Stimulated activated CD8-positive, alpha-beta memory T cell treated with anti-CD3 and anti-CD28 coated beads, Interleukin-15, amount 100 ng/mL, for 48 hours (primary cell): Measurements from ENCODE around the gene OR9K2.
"Not testable (repeated sequence)": the region's sequence is repeated elsewhere in the genome, so short reads cannot be mapped to it uniquely, and the experiment has no call there.

Experiments used
- DNase-seq, 2 donors: peaks; one replicate each; pipeline ENCODE4 v3.0.0-alpha.2; 2020; ENCODE audit warnings: low read depth in 2 of 2

Gene OR9K2, protein sequence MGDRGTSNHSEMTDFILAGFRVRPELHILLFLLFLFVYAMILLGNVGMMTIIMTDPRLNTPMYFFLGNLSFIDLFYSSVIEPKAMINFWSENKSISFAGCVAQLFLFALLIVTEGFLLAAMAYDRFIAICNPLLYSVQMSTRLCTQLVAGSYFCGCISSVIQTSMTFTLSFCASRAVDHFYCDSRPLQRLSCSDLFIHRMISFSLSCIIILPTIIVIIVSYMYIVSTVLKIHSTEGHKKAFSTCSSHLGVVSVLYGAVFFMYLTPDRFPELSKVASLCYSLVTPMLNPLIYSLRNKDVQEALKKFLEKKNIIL

DNA sequence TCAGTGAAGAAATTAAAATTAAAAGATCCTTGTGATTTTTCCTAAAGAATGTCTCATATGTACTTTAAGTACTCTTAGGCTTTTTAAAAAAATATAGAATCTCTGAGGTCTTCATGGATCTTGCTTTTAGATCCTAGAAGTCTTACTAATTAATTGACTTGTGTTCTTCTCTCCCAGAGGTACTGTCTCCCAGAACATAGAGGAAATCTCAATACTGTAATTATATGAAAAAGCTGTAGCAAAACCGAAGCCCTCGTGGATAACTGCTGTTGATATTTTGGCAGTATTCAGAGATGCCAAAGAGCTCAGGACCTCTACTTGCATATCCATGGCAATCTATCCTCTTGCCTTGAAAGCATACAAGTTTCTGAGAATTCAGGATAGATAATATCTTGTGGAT is at the start of gene OR9K2:
Gene OR9K2, plus strand, starts transcription at position 301 of the 400 bp plus-strand sequence. CDS start 3,429 bp downstream, outside the sequence.
- no peak for DNase-seq

DNA sequence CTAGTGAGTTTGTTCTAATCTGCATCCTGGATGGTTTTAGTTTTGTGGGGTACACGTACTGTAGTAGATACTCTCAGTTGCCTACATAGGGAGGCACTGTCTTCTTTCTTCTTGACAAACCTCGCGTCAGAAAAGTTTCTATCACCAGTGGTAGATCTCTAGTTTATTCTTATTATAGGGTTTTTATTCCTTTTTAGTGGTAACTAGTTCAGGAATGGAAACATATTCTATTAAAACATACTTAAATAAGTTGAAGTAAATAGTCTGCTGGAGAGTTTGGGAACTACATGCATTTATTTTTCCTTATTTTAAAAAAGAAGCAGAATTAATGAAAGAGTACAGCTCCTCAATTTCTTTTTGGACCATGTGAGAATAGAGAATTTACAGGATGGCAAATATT is 33.6 kb upstream of the OR9K2 start:
- no peak for DNase-seq

DNA sequence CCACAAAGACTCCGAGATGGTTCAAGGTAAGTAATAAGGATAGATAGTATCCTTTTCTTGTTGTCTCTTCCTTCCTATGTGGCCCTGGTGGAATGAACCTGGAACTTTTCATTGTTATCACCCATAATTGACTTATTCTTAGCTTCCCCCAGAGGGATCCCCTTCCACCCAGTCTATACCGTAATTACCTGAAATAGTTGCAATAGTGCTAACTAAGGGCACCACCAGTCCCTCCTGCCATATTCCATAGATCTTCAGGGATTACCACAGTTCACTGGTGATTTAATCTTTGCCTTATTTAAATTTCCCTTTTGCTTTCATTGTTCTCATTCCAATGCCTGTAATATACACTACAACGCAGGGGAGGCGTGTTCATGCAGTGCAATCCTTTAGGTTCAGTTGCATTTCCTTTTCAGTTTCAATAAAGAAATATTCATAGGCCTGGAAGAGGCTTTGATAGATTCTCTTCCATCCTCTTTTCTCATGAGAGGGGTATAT is 13.8 kb upstream of the OR9K2 start:
- no peak for DNase-seq

DNA sequence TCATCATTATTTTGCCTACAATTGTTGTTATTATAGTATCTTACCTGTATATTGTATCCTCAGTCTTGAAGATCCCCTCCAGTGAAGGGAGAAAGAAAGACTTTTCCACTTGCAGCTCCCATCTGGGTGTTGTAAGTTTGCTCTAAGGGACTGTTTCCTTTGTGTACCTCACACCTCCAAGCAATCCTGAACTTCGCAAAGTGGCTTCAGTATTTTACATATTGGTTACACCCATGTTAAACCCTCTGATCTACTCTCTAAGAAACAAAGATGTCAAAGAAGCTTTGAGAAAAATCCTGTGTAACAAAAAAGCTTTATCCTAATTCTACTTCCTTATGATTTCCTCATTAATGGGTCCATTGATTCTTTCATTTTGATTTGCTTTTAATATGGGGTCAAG is 10.1 kb upstream of the OR9K2 start:
- DNase-seq: no peak

DNA sequence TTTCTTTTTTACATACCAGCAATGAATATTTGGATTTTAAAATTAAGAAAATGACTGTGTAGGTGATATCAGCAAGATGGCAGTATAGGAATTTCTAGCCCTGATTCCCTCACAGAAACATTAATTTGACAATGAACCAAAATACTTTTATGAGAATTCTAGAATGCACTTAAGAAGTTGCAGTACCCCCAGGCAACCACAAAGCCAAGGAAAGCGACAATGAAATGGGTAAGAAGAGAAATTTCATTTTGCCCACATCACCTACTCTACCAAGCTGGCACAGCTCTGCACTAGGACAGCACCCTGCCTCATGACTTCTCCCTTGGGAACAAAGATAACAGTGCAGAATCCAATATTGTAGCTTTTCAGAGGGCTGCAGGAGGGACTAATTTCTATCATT is 6.6 kb downstream of the OR9K2 start:
- no peak for DNase-seq

DNA sequence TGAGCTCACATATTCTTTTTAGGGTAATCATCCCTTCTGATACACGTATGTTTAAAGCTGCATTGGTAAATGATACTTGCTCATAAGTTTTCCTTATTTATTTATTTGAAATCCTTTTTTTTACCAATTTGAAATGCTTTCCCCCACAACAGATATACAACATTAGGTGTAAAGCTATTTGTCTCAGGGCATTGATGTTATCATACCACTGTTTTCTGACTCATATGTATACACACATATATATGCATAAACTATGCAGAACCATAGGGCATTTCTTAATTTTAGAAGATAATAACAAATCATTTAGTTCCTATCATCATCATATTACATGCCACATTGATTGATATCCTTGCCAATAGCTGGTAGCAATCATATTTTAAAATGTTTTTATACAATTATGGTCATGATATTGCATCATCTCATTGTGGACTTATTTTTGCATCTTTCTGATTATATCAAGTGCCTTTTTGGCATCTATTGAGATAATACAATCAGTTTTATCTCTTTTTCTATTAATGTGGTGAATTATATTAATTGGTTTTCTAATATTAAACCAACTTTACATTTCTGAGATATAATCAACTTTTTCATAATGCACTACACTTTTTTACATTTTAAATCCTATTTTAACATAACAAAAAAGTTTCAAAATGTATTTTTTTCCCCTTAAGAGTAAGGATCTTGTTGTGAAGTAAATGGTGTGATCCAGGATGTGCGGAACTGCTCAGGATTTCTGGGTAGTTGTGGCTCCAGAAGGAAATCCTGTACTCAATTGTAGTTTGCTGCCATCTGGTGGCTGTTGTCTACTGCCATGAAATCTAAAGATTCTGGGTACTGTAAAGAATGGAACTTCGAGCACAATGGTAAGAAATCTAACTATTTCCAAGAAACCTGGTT is 16.7 kb downstream of the OR9K2 start:
- DNase-seq: peak; percentile 2 to 9

DNA sequence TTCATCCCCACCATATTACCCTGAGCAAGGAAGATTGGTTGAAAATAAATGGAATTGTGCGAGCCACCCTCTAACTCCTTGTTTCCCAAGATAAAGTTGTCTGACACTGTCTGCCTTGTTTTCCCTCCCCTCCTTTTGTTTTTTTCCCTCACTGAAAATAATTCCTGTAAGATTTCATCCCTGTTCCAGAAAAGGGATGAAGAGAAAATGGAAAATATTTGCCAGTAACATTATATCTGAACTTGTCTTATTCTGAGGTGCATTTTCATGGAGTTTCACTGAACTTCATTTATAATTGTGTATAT is 17.3 kb downstream of the OR9K2 start:
- no peak for DNase-seq

DNA sequence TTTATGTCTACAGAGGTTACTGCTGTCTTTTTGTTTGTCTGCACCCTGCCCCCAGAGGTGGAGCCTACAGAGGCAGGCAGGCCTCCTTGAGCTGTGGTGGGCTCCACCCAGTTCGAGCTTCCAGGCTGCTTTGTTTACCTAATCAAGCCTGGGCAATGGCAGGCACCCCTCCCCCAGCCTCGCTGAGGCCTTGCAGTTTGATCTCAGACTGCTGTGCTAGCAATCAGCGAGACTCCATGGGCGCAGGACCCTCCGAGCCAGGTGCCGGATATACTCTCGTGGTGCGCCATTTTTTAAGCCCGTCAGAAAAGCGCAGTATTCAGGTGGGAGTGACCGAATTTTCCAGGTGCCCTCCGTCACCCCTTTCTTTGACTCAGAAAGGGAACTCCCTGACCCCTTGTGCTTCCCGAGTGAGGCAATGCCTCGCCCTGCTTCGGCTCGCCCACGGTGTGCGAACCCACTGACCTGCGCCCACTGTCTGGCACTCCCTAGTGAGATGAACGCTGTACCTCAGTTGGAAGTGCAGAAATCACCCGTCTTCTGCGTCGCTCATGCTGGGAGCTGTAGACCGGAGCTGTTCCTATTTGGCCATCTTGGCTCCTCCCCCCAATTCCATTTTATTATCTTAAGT is 40.9 kb downstream of the OR9K2 start:
- not testable (repeated sequence) for DNase-seq

DNA sequence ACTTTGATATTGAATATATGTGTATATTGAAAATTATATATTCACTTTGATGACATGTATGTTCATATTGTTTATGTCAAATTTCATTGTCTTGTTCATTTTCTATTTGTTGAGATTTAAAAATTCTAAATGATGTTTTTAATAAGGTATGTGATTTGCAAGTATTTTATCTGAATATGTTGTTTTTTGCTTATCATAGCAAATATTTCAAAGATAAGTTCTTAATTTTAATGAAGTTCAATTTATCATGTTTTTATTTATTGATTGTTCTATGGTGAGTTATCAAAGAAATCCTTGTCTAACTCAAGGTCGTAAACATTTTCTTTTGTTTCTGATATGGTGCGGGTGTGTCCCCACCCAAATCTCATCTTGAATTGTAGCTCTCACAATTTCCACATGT is 45.2 kb downstream of the OR9K2 start:
- no peak for DNase-seq

DNA sequence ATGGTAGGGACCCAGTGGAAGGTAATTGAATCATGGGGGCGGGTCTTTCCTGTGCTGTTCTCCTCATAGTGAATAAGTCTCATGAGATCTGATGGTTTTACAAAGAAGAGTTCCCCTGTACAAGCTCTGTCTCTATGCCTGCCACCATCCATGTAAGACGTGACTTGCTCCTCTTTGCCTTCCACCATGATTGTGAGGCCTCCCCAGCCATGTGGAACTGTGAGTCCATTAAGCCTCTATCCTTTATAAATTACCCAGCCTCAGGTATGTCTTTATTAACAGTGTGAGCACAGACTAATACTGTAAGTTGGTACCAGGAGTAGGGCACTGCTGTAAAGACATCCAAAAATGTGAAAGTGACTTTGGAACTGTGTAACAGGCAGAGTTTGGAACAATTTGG is 45.6 kb downstream of the OR9K2 start:
- not testable (repeated sequence) for DNase-seq

DNA sequence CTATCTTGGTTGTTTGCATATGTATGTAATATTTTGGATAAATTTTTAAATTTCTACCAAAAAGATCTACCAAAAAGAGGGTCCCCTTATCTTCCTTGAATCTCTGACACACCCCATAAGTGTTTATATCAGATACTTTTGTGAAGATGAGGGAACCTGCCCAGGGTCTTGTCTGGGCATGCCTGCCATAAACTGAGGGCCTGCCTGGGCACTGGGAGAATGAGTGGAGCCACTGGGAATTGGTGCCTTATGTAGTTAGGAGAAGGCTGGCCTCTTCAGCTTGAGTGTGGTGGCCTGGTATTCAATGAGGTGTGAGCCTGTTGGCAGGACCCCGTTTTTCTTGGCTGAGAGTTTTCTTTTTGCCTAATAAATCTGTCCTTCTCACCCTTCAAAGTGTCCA is 46.5 kb downstream of the OR9K2 start:
- no peak for DNase-seq

DNA sequence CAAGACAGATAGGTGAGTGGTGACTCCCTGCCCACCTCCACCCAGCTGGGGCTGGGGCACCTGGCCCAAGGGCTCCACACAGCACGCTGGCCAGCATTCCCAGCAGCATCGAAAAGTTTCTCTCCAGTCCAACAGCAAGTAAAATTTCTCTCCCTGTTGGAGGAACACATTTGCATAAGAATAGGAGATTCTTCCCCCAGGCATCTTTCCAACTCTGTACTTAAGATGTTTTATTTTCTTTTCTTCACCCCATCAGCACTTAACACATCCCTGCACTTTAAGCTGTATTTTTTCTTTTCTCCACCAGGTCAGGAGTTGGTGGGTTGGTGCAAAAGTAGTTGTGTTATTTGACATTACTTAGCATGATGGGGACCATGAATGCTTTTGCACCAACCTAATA is 47.2 kb downstream of the OR9K2 start:
- no peak for DNase-seq
